GM18861 (cell line): ENCODE measurements around the gene MOCS2.

Source experiments
- ATAC-seq: cut with Tn5 transposase; IDR thresholded peaks from one replicate; pipeline ENCODE4 v1.9.1; 2021; ENCODE audit not compliant: unreplicated experiment

The MOCS2 gene

GRCh38 chr5:53055365-53055764 is 54.2 kb downstream of the MOCS2 start:
- no peak for ATAC-seq

GRCh38 chr5:53053364-53053763 is 56.2 kb downstream of the MOCS2 start:
- no peak for ATAC-seq

GRCh38 chr5:53052499-53052898 is 57.1 kb downstream of the MOCS2 start:
- no peak for ATAC-seq

GRCh38 chr5:53048248-53048647 is 61.3 kb downstream of the MOCS2 start:
- ATAC-seq: no peak
